Peyer's patch (tissue), 4 donors: ENCODE data around the gene HPX.

Source experiments
- POLR2A ChIP-seq, 2 donors: fragments of 450-650 bp; IDR thresholded peaks; one replicate each; pipeline ENCODE4 v1.5.1; 2017; ENCODE audit warnings: antibody characterized with exemption in 2 of 2, mild to moderate bottlenecking in 2 of 2, moderate library complexity in 2 of 2
- TF ChIP-seq, protein P1 (sequence below), 6 experiments: fragments of 450-650 bp in 4 of 6; fragments of 200-600 bp in 2 of 6; sonication (generic) in 1 of 6; IDR thresholded peaks; one replicate each; pipeline ENCODE4 v1.5.1; 2017 to 2019; ENCODE audit warnings: antibody characterized with exemption in 6 of 6, mild to moderate bottlenecking in 3 of 6, moderate library complexity in 1 of 6

DNA sequence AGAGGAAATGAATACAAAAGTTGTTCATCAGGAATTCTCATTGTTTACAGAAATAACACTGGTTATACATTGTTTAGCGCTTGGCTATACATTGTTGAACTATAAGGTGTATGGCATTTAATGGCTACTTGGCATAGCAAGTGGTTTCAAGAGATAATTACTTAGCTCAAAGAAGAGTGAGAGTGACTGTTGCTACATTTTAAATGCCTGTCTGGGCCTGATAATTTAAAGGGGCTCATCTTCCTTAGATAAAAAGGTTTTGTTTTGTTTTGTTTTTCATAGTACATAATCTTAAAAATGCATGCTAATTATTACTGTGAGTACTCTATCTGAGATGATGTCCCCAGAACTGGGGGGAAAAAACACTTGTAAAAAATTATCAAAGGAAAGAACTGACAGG, 52.0 kb downstream of the HPX start:
- TF ChIP-seq, protein P1, sequence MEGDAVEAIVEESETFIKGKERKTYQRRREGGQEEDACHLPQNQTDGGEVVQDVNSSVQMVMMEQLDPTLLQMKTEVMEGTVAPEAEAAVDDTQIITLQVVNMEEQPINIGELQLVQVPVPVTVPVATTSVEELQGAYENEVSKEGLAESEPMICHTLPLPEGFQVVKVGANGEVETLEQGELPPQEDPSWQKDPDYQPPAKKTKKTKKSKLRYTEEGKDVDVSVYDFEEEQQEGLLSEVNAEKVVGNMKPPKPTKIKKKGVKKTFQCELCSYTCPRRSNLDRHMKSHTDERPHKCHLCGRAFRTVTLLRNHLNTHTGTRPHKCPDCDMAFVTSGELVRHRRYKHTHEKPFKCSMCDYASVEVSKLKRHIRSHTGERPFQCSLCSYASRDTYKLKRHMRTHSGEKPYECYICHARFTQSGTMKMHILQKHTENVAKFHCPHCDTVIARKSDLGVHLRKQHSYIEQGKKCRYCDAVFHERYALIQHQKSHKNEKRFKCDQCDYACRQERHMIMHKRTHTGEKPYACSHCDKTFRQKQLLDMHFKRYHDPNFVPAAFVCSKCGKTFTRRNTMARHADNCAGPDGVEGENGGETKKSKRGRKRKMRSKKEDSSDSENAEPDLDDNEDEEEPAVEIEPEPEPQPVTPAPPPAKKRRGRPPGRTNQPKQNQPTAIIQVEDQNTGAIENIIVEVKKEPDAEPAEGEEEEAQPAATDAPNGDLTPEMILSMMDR (IDR thresholded peaks at IDR 0.05) = no peak
- TF ChIP-seq POLR2A (IDR thresholded peaks at IDR 0.05) = no peak
